Panc1 (cell line): ENCODE data around the gene SCO2.

ENCODE experiments used
- POLR2AphosphoS5 ChIP-seq: IDR thresholded peaks from 2 replicates; pipeline ENCODE4 v1.6.1; 2012; ENCODE audit warnings: mild to moderate bottlenecking, low read depth, low read length, moderate library complexity
- TCF7L2 ChIP-seq: IDR thresholded peaks from 2 replicates; pipeline ENCODE4 v1.6.1; 2011; ENCODE audit warnings: mild to moderate bottlenecking, low read depth, low read length, inconsistent platforms
- TF ChIP-seq, protein P1 (sequence below): fragments of 450-650 bp; IDR thresholded peaks from 2 replicates; pipeline ENCODE4 v1.5.1; 2017; ENCODE audit warnings: mild to moderate bottlenecking

DNA sequence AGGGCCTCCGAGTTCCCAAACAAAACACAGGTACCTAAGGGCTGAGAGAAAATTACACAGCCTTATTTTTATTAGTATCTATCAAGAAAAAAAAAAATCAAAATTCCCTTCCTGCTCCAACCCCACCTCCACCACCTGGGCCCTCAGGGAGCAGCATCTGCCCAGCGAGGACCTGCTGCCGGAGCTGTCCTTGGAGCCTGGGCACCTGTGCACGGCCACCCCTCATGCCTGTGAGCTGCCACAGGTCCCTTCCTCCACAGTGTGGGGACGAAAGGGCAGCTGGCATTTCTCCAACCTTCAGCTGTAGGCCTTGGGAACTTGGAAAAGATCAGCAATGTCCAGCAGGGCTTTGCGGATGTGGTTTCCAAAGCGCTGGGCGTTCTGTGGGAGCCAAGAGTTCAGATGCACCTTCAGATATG is 43.7 kb upstream of the SCO2 start:
- TF ChIP-seq, protein P1, sequence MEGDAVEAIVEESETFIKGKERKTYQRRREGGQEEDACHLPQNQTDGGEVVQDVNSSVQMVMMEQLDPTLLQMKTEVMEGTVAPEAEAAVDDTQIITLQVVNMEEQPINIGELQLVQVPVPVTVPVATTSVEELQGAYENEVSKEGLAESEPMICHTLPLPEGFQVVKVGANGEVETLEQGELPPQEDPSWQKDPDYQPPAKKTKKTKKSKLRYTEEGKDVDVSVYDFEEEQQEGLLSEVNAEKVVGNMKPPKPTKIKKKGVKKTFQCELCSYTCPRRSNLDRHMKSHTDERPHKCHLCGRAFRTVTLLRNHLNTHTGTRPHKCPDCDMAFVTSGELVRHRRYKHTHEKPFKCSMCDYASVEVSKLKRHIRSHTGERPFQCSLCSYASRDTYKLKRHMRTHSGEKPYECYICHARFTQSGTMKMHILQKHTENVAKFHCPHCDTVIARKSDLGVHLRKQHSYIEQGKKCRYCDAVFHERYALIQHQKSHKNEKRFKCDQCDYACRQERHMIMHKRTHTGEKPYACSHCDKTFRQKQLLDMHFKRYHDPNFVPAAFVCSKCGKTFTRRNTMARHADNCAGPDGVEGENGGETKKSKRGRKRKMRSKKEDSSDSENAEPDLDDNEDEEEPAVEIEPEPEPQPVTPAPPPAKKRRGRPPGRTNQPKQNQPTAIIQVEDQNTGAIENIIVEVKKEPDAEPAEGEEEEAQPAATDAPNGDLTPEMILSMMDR: no peak
- TF ChIP-seq POLR2AphosphoS5 (no peak), TCF7L2 (no peak)
